GM10266 (cell line): ENCODE data around the gene TMC3.

Experiments
- DNase-seq: peaks from one replicate; pipeline ENCODE4 v3.0.0; 2012; ENCODE audit errors: extremely low spot score
- TF ChIP-seq, protein P1 (sequence below): IDR thresholded peaks from 2 replicates; pipeline ENCODE4 v1.5.1; 2012; ENCODE audit warnings: mild to moderate bottlenecking, low read depth; ENCODE audit not compliant: control insufficient read depth, insufficient read depth; ENCODE audit errors: missing control alignments

TMC3 gene

DNA sequence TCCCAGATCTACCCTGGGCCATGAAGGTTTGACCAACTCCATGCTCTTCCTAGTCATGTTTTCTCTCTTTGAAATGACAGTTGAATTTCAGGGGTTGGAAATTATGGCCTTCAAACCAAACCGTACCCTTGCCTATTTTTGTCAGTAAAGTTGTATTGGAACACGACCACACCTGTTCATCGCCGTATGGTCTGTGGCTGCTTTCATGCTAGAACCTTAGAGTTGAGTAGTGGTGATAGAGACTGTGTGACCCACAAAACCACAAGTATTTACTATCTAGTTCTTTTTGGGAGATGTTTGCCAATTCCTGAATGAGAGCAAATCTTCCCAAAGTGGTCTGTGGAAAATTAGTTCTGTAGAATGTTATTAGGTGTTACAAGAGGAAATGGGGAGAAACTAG, 26.1 kb downstream of the TMC3 start:
- TF ChIP-seq, protein P1, sequence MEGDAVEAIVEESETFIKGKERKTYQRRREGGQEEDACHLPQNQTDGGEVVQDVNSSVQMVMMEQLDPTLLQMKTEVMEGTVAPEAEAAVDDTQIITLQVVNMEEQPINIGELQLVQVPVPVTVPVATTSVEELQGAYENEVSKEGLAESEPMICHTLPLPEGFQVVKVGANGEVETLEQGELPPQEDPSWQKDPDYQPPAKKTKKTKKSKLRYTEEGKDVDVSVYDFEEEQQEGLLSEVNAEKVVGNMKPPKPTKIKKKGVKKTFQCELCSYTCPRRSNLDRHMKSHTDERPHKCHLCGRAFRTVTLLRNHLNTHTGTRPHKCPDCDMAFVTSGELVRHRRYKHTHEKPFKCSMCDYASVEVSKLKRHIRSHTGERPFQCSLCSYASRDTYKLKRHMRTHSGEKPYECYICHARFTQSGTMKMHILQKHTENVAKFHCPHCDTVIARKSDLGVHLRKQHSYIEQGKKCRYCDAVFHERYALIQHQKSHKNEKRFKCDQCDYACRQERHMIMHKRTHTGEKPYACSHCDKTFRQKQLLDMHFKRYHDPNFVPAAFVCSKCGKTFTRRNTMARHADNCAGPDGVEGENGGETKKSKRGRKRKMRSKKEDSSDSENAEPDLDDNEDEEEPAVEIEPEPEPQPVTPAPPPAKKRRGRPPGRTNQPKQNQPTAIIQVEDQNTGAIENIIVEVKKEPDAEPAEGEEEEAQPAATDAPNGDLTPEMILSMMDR = no peak
- no peak for DNase-seq

DNA sequence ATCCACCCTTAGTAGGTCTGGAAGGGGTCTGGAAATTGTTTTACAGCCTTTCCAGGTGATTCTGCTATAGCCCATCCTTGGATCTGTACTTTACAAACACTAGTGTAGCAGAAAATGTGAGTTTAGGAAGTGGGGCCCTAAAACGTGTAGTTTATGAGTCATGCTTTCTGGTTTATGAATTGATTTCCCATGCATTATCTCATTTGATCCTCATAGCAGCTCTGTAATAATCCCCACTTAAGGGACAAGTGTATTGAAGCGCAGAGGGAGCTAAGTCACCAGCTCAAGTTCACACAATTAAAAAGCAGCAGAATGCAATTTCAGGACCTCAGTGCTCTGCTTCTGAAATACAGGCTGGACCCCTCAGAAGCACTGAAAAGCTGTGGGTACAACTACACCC, 27.4 kb downstream of the TMC3 start:
- no peak for DNase-seq
- TF ChIP-seq, protein P1 = no peak

DNA sequence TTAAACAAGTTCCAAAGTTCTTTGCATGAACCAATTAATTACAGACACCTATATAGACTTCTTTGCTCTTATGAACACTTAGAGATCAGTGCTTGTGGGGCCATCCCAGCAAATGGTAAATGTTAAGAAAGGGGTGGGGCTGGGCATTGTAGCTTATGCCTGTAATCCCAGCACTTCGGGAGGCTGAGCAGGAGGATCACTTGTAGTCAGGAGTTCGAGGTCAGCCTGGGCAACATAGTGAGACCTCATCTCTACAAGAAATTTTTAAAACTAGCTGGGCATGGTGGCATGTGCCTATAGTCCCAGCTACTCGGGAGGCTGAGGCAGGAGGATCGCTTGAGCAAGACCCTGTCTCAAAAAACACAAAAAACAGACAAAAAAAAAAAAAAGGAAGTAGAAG, 30.6 kb downstream of the TMC3 start:
- DNase-seq = no peak
- TF ChIP-seq, protein P1 = no peak

DNA sequence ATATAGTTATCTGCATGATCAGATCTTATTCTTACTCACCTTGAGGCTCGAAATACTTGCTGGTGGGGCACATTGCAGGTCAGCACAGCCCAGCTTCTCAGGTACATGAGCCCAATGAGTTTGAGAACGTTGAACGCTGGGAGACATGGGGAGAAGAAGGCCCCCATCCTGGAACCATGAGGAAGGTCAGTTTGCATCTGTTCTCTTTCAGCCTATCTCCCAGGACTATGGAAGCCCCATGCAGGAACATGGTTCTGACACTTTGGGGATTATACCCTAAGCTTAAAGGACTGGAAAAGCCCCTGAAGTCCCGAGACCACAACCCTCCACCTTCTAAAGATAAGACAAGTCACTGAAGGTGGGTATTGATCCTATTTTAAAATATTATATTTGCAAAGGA, 32.7 kb downstream of the TMC3 start:
- DNase-seq = no peak
- TF ChIP-seq, protein P1 = no peak

DNA sequence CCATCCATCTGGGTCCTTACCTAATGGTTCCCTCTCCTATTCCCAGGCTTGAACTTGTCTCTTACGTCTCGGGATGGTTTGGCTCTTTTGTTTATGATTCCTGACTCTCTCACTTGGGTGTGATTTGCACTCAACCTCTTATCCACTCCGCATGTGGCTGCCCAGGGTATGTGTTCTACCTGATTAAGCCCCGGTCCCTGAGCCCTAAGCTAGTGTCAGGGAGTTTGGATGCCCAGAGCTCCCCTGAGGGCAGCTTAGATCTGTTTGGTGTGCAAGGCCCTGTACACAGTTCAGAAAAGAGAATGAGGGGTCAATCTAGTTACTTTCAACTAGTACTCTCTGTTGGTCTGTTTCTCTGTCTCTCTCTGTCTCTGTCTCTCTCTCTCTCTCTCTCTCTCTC, 34.2 kb downstream of the TMC3 start:
- DNase-seq = no peak
- TF ChIP-seq, protein P1 = no peak

DNA sequence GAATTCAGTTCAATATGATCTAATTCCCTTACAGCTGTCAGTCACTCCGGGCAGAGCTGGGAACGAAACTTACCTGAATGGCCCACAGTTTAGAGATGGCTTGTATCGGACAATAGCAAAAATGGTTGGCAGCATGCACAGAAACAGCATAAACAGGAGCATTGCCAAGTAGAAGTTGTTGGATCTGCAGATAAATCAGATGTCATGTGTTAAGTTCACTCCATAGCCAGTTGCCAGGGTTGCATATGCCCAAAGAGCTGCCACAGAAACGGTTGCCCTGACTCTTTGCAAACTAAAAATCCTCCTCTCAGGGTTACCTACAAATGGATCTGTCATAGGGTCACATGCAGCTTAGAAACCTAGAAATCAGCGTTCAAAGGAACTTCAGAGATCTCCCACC, 34.7 kb downstream of the TMC3 start:
- no peak for DNase-seq
- TF ChIP-seq, protein P1 = no peak

DNA sequence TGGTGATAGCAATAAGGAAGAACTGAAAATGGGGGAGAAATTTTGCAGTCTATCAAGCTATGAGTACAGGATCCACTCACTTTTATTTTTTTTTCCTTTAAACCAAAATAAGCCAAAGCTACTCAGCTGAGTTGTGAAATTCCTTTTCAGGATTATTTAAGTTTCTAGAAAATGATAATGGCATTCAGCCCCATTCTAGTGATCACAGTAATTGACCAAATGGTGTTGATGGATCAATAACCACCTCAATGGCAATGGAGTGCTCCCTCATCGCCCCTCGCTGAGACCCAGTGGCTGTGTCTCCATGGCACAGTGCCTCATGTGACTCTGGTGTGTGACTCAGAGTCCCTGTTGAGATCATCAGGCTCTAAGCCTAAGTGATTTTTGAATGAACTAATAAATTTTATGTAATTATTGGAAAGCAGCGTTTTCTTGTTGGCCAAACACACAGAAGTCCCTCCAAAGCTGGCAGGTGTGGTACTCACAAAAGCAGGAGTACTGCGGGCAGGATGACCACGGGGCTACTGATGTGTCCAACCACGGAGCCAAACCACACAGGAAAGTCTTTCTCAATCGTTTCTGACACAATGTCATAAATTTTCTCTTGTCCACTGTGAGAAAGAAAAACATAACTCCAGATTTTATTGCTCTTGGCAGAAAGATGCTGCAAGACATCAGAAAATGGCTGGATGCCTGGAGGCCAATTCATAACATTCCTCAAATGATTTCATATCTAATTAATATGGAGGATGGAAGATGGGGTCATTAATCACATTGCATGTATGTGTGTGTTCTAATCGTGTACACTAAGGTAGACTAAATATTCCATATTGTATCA, 35.6 kb downstream of the TMC3 start:
- TF ChIP-seq, protein P1 = no peak
- DNase-seq = no peak
